GM19099 (cell line): Measurements from ENCODE around the gene CCDC148.

Experiments
- POLR2A ChIP-seq: IDR thresholded peaks from 3 replicates; pipeline ENCODE4 v1.6.1; 2011; ENCODE audit warnings: low read depth; ENCODE audit not compliant: insufficient read length; ENCODE audit errors: extremely low read depth

The CCDC148 gene

GRCh38 chr2:158191076-158191895 lies 265.3 kb downstream of the CCDC148 start:
- TF ChIP-seq POLR2A: no peak

GRCh38 chr2:158189526-158189925 lies 267.0 kb downstream of the CCDC148 start:
- TF ChIP-seq POLR2A: no peak

- TF ChIP-seq POLR2A: no peak
Observed at GRCh38 chr2:158187908-158188307, 268.6 kb downstream of the CCDC148 start.

GRCh38 chr2:158184556-158185343 lies 271.8 kb downstream of the CCDC148 start:
- no peak for TF ChIP-seq POLR2A

GRCh38 chr2:158184001-158184400 lies 272.6 kb downstream of the CCDC148 start:
- no peak for TF ChIP-seq POLR2A

GRCh38 chr2:158182676-158183295 lies 273.8 kb downstream of the CCDC148 start:
- TF ChIP-seq POLR2A: no peak

- TF ChIP-seq POLR2A: no peak
Observed at GRCh38 chr2:158181171-158181570, 275.4 kb downstream of the CCDC148 start.

- TF ChIP-seq POLR2A: no peak
Observed at GRCh38 chr2:158179660-158180059, 276.9 kb downstream of the CCDC148 start.

- no peak for TF ChIP-seq POLR2A
Observed at GRCh38 chr2:158178646-158179045, 277.9 kb downstream of the CCDC148 start.

GRCh38 chr2:158174956-158175355 lies 281.6 kb downstream of the CCDC148 start:
- no peak for TF ChIP-seq POLR2A

- TF ChIP-seq POLR2A: no peak
Observed at GRCh38 chr2:158174495-158174894, 282.1 kb downstream of the CCDC148 start.

GRCh38 chr2:158172719-158173118 lies 283.8 kb downstream of the CCDC148 start:
- no peak for TF ChIP-seq POLR2A

GRCh38 chr2:158154596-158154995 lies 302.0 kb downstream of the CCDC148 start:
- TF ChIP-seq POLR2A: no peak

GRCh38 chr2:158153270-158154015 lies 303.1 kb downstream of the CCDC148 start:
- no peak for TF ChIP-seq POLR2A
